Measurements from ENCODE around the gene TCF21. TPM values are rescaled to one million over a fixed set of nuclear protein-coding genes. Genes with fewer than 3 reads are reported as not detected.

TCF21 gene
- total RNA-seq, 1 donor from 2014 or later, result 46.5 TPM

- no peak for ATAC-seq
- no peak for DNase-seq
- peak overlapping the region; percentile 59 for H3K4me3 ChIP-seq
- no peak for TF ChIP-seq CTCF (IDR thresholded peaks at IDR 0.05)
- peaks cover 30% of the 10 kb centered on the region for H3K4me1 ChIP-seq
- intact Hi-C loops (cut with DNase I), result no loop called here
- H3K27ac ChIP-seq, result peak overlapping the region; percentile 84
- H3K9me3 ChIP-seq, result no peaks in the 10 kb centered on the region
- peaks cover 68% of the 10 kb centered on the region for H3K27me3 ChIP-seq (ENCODE audit: low read depth)
- no peaks in the 10 kb centered on the region for H3K36me3 ChIP-seq
Measured at GRCh38 chr6:133890711-133891148, 1.8 kb downstream of the TCF21 start.

DNA sequence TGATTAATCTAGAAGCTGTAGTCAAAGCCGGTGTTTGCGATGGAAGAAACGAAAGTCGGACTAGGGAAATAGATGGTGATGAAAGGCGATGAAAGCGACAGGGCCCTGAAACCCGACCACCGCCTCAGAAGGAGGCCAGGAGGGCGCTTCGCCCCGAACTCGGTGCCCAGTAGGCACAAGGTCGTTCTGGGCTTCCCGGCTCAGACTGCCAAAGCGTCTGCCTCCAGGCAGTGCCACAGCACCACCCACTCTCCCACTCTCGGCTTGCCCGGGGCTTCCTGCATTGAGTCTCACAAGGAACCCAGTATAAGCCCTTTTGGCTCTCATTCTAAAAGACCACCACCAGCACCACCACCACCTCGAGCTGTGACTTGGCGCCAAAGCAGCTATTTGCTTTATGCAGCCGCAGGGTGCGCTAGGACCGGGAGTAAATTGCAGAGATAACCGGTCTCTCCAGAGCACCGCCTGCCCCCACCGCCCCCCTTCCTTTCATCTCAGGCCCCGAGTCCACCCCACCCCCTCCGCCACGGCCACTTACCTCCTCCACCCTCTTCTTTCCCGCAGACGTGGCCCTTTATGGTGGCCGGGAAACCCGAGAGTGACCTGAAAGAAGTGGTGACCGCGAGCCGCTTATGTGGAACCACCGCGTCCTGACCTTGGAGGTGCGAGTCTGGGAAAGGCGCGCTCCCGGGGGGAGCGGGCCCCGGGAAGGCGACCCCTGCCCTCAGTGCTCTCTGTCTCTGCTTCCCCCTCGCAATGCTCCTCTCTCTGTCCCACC lies 2.4 kb downstream of the TCF21 start:
- H3K36me3 ChIP-seq, result no peaks in the 10 kb centered on the region
- H3K27ac ChIP-seq, result peak overlapping the region; percentile 84
- intact Hi-C loops (cut with DNase I), result no loop called here
- ATAC-seq (peak; percentile 44 to 50), DNase-seq (peak; percentile 51)
- no peaks in the 10 kb centered on the region for H3K9me3 ChIP-seq
- H3K4me1 ChIP-seq, result peaks cover 31% of the 10 kb centered on the region
- no peak for TF ChIP-seq CTCF (IDR thresholded peaks at IDR 0.05)
- peaks cover 74% of the 10 kb centered on the region for H3K27me3 ChIP-seq (ENCODE audit: low read depth)
- H3K4me3 ChIP-seq, result peak overlapping the region; percentile 59

DNA sequence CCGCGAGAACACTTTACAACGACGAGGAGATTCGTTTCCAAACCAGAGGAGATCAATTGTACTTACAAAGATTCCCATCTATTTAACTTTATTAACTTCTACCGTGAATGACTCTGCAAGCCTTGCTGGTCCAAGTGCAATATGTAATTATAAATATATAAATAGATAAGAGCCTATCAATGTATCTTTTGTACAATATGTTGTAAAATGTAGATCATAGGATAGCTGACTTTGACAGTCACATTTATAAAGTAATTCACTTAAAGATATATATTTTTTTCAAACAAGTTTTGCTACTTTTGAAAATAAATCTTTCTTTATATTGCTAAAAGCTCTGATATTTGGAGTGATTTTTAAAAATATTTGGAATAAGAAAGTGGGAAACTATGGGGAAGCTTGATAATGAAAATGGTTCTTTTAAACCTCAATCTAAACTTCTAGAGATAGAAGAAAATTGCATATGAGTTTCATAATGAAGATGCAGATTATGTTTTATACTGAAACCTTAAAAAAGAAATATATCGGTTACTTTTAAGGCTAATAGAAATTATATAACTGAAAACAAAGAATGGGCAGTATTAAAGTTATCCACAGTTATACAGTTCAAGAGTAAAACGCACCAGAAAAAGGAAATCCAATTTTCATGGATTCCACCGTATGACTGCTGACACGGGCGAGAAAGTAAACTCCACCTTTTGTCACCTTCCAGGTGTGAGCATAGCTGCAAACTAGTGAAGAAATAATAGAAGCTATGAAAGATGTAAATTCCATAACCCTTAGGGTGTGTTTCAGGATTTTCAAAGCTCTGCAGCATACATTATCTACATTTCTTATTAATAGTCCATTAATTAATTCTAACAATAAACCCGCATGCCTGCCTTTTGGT lies 3.3 kb downstream of the TCF21 start:
- Histone ChIP-seq H3K36me3 (no peaks in the 10 kb centered on the region), H3K4me3 (peak overlapping the region; percentile 59), H3K9me3 (no peaks in the 10 kb centered on the region), H3K4me1 (peaks cover 31% of the 10 kb centered on the region), H3K27ac (peak overlapping the region; percentile 84), H3K27me3 (ENCODE audit: low read depth) (peaks cover 82% of the 10 kb centered on the region)
- intact Hi-C loops (cut with DNase I), result no loop called here
- DNase-seq, result no peak
- no peak for ATAC-seq
- TF ChIP-seq CTCF (IDR thresholded peaks at IDR 0.05), result no peak

DNA sequence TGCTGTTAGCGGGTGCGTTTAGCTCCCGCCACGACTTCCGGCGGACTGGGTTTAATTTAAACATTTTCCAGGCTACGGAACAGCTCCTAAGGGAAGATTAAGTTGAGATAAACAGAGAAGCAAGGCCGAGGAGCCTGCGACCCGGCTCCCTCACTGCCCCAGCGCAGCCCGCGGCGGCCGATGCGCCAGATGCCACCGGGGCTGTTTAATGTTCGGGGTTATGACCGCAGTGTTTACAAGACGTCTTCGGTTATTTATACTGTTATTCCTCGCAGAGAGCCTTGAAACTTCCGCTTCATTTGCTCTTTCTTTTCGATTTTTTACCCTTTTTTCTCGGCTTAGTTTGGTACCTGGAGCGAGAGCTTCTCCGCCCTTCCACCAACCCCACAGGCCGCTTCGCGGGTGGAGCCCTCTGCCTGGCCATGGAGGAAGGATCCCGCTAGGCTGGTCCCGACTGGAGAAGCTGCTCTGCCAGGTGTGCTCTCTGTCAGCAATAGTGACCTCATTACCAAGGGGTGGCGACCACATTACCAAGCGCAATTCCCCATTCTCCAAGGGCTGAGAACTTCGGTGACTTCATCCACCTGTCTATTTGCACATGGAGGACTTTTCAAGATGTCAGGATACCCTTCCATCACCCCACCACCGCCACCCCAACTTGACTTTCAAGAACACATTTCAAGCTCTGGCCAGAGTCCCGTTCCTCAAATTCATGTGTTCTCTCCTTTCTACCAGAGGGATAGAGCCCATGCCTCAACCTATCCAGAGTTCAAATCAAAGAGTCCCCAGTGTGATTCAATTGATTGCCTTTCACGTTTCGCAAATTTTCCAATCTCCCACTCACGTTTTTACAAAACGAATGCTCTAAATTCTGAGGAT lies 4.1 kb downstream of the TCF21 start:
- Histone ChIP-seq H3K27me3 (ENCODE audit: low read depth) (peaks cover 88% of the 10 kb centered on the region), H3K4me3 (peak overlapping the region; percentile 59), H3K27ac (peak overlapping the region; percentile 84), H3K9me3 (no peaks in the 10 kb centered on the region), H3K36me3 (no peaks in the 10 kb centered on the region), H3K4me1 (peaks cover 31% of the 10 kb centered on the region)
- no peak for TF ChIP-seq CTCF (IDR thresholded peaks at IDR 0.05)
- DNase-seq (no peak), ATAC-seq (no peak)
- intact Hi-C loops (cut with DNase I), result no loop called here

DNA sequence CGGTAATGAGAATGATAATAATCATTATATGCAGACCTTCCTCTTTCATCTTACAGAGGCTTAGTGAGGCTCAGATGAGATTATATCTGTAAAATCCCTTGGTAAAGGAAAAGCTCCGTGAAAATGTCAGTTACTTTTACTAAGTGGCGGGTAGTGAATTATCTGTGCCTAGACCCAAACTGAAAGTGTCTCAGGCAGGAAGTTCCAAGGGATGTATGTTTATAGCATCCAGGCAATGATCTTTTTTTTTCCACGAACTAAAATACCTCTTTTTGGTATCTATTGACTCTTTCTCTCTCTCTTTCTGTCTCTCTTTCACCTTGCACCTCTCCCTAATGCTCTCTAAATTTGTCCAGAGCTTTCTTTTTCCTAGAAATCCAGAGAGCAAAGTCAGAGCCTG lies 5.0 kb downstream of the TCF21 start:
- intact Hi-C loops (cut with DNase I), result no loop called here
- no peak for TF ChIP-seq CTCF (IDR thresholded peaks at IDR 0.05)
- Histone ChIP-seq H3K4me1 (peaks cover 31% of the 10 kb centered on the region), H3K4me3 (peak overlapping the region; percentile 59), H3K36me3 (no peaks in the 10 kb centered on the region), H3K27ac (peak overlapping the region; percentile 68), H3K27me3 (ENCODE audit: low read depth) (peaks cover 93% of the 10 kb centered on the region), H3K9me3 (no peaks in the 10 kb centered on the region)
- ATAC-seq (no peak), DNase-seq (no peak)
